K562 (cell line): Measurements from ENCODE around the gene SLC6A13. TPM values are rescaled to one million over a fixed set of nuclear protein-coding genes. Genes with fewer than 3 reads are reported as not detected.
A peak's percentile ranks its signal among the peaks of the same experiment; 100 is the strongest.

Source experiments
- ATAC-seq: fragments of 200-7000 bp; cut with Tn5 transposase; 3 replicates; pipeline ENCODE4 v1.9.1; 2020; ENCODE audit warnings: moderate library complexity
- BruUV-seq: library from RNA; stranded (reverse); fragments of 400-500 nt; replicated peaks from 2 replicates; lab custom pipeline; 2021; lab: Mats Ljungman, UMichigan
- CTCF ChIA-PET: fragments of 300-600 bp; formaldehyde crosslinking; extraction: SDS; loops from one replicate; lab custom pipeline; 2021; ENCODE audit warnings: low intra/inter-chr PET ratio; lab: Yijun Ruan, JAX
- POLR2A ChIA-PET: fragments of 300-600, 350-650 bp; sonication (Branson Sonifier 250); formaldehyde crosslinking; extraction: SDS; loops from one replicate; lab custom pipeline; 2021; ENCODE audit warnings: antibody characterized with exemption, inconsistent platforms; lab: Yijun Ruan, JAX
- DNase-seq, 4 experiments: peaks; one replicate each; pipeline versions ENCODE4 v3.0.0 to v3.0.0-alpha.2; 2011 to 2018; ENCODE audit warnings: low spot score in 3 of 4, mixed read lengths in 3 of 4; ENCODE audit errors: extremely low read depth in 1 of 4
- FAIRE-seq: peaks from 2 replicates; lab custom pipeline; 2011; peaks lifted over from hg19 to GRCh38; lab: Jason Lieb, UNC
- H2AFZ ChIP-seq: 2 replicates; pipeline ENCODE4 v1.6.0; 2011; ENCODE audit warnings: low read depth, low read length, control low read depth, inconsistent platforms
- H3K27ac ChIP-seq: fragments of 200-600 bp; 3 replicates; pipeline ENCODE4 v1.8.0; 2011; ENCODE audit warnings: low read depth, mild to moderate bottlenecking, control low read depth, inconsistent platforms, low read length, moderate library complexity, mixed read lengths; ENCODE audit errors: extremely low read depth
- H3K27me3 ChIP-seq, 2 experiments: fragments of 300-600 bp in 1 of 2; 2 replicates in 1 of 2; 3 replicates in 1 of 2; pipeline versions ENCODE4 v1.6.0 to v1.8.0; 2011; ENCODE audit warnings: inconsistent platforms in 2 of 2, low read length in 2 of 2, mild to moderate bottlenecking in 1 of 2, mixed read lengths in 1 of 2, moderate library complexity in 1 of 2; ENCODE audit not compliant: control insufficient read depth in 2 of 2, insufficient read depth in 2 of 2
- H3K36me3 ChIP-seq: fragments of 300-600 bp; 3 replicates; pipeline ENCODE4 v1.8.0; 2011; ENCODE audit warnings: mild to moderate bottlenecking, low read length, inconsistent platforms; ENCODE audit not compliant: control insufficient read depth, insufficient read depth
- H3K4me1 ChIP-seq, 2 experiments: fragments of 200-600 bp in 1 of 2; replicated peaks in 1 of 2; 2 replicates in 1 of 2; 3 replicates in 1 of 2; pipeline versions ENCODE4 v1.5.1 to v1.8.0; 2011; ENCODE audit warnings: inconsistent platforms in 2 of 2, low read length in 2 of 2, mild to moderate bottlenecking in 1 of 2, mixed read lengths in 1 of 2, moderate library complexity in 1 of 2; ENCODE audit not compliant: control insufficient read depth in 2 of 2, insufficient read depth in 2 of 2
- H3K4me2 ChIP-seq: 2 replicates; pipeline ENCODE4 v1.6.1; 2011; ENCODE audit warnings: low read length, control low read depth, inconsistent platforms, mixed read lengths; ENCODE audit not compliant: insufficient read depth
- H3K4me3 ChIP-seq: fragments of 200-600 bp; sonication (generic), shearing (Covaris generic); 2 replicates; pipeline ENCODE4 v1.5.1; 2016; ENCODE audit warnings: control low read depth, inconsistent platforms
- H3K79me2 ChIP-seq: fragments of 200-600 bp; 3 replicates; pipeline ENCODE4 v1.8.0; 2011; ENCODE audit warnings: low read length, inconsistent platforms; ENCODE audit not compliant: control insufficient read depth, insufficient read depth
- H3K9ac ChIP-seq, 2 experiments: 2 replicates each; pipeline versions ENCODE4 v1.6.0 to v1.6.1; 2011; ENCODE audit warnings: low read depth in 2 of 2, low read length in 2 of 2, control low read depth in 1 of 2, inconsistent platforms in 1 of 2, mild to moderate bottlenecking in 1 of 2, mixed read lengths in 1 of 2; ENCODE audit not compliant: insufficient read depth in 1 of 2
- H3K9me1 ChIP-seq: one replicate; pipeline ENCODE4 v1.6.0; 2011; ENCODE audit warnings: inconsistent platforms, mild to moderate bottlenecking, low read length, moderate library complexity; ENCODE audit not compliant: control insufficient read depth, insufficient read depth
- H3K9me3 ChIP-seq: replicated peaks from 2 replicates; pipeline ENCODE4 v1.5.1; 2011; ENCODE audit warnings: low read depth, low read length, inconsistent platforms; ENCODE audit not compliant: control insufficient read depth, insufficient read depth
- H4K20me1 ChIP-seq: replicated peaks from 2 replicates; pipeline ENCODE4 v1.6.1; 2011; ENCODE audit warnings: low read length, inconsistent platforms, mixed read lengths; ENCODE audit not compliant: control insufficient read depth, insufficient read depth
- L3MBTL2 ChIP-seq: fragments of 450-650 bp; IDR thresholded peaks from 2 replicates; pipeline ENCODE4 v1.6.1; 2016; ENCODE audit warnings: mild to moderate bottlenecking, moderate library complexity
- MGA ChIP-seq: fragments of 450-650 bp; IDR thresholded peaks from 2 replicates; pipeline ENCODE4 v1.6.1; 2016; ENCODE audit warnings: mild to moderate bottlenecking, moderate library complexity
- ZNF695 ChIP-seq: fragments of 450-650 bp; formaldehyde crosslinking; IDR thresholded peaks from 2 replicates; pipeline ENCODE4 v1.4.0; 2020; ENCODE audit warnings: mild to moderate bottlenecking, moderate library complexity
- WGBS: fragments of 100-300 bp; shearing (Covaris generic); methylation state at CpG from one replicate; pipeline ENCODE4 v1.1.6; 2016; ENCODE audit warnings: low coverage, mixed read lengths; ENCODE audit not compliant: insufficient coverage; ENCODE audit errors: missing lambda C conversion rate; 5-methylcytosine and 5-hydroxymethylcytosine counted together
- in situ Hi-C: fragments of 300-500 bp; cut with MboI; formaldehyde crosslinking; loops from 4 replicates; pipeline ENCODE4 v1.15.0; 2018; ENCODE audit warnings: inconsistent platforms, mixed read lengths
- intact Hi-C: fragments of 100-400 bp; cut with micrococcal nuclease; formaldehyde crosslinking; loops from 2 replicates; pipeline ENCODE4 v1.14.2; 2022
- polyA plus RNA-seq, 8 experiments: library from polyadenylated mRNA; depleted of rRNA in 4 of 8; stranded (reverse) in 5 of 8; unstranded in 3 of 8; fragments of >200 nt; fragmentation: Nextera tagmentation in 2 of 8; fragmentation: Illumina TruSeq in 1 of 8; extraction: Ambion mirVana in 2 of 8; extraction: Trizol in 1 of 8; gene quantifications; 2 replicates each; pipeline versions ENCODE4 v1.2.1 to v1.2.3, GENCODE V29; 2011 to 2014; ENCODE audit warnings: inconsistent platforms in 1 of 8, missing spikeins in 1 of 8
- total RNA-seq, 7 experiments: library from RNA; depleted of rRNA in 6 of 7; stranded (reverse); fragments of >200 nt in 6 of 7; fragmentation: Illumina TruSeq in 2 of 7; extraction: Trizol in 2 of 7; gene quantifications; 2 replicates each; pipeline versions ENCODE4 v1.2.1 to v1.2.3, GENCODE V29; 2011 to 2021; ENCODE audit warnings: low replicate concordance in 1 of 7

Gene SLC6A13
- total and polyA plus RNA-seq, 9 of the 15 experiments (the other 6 are each of a cell fraction or from before 2014, with no cell fraction given): 0.06 to 0.33 (median 0.22) TPM; not detected in 4

- in situ Hi-C loops (no loop called here), intact Hi-C loops (no loop called here)
- ATAC-seq (peak; percentile 48), DNase-seq (no peak), FAIRE-seq (no peak)
- ChIA-PET POLR2A (interaction anchor here (0.8 kb wide), 1 partner anchor 13 kb away, joined by 3 read pairs; no protein-coding TSS in a partner anchor), CTCF (no interaction called here)
- no peak overlapping the region for H3K4me2 ChIP-seq
- no peaks in the 10 kb centered on the region for H4K20me1 ChIP-seq
- no peaks in the 10 kb centered on the region; a peak in 2 of 5 replicates for H3K27me3 ChIP-seq
- no peak overlapping the region for H3K9ac ChIP-seq
- H3K79me2 ChIP-seq: no peaks in the 10 kb centered on the region
- peak overlapping the region; percentile 43 for H2AFZ ChIP-seq
- peaks cover 0 to 12% of the 10 kb centered on the region in 2 experiments; a peak in 3 of 5 replicates for H3K4me1 ChIP-seq
- no peak overlapping the region for H3K4me3 ChIP-seq
- 36% methylated on average over 4 of the region's 9 CpGs for WGBS
- H3K9me3 ChIP-seq: no peaks in the 10 kb centered on the region
- no peak overlapping the region; the same call in 2 of the 3 replicates for H3K27ac ChIP-seq
- no peaks in the 10 kb centered on the region for H3K9me1 ChIP-seq
- no TSS peak for BruUV-seq
- no peaks in the 10 kb centered on the region for H3K36me3 ChIP-seq
- TF ChIP-seq L3MBTL2 (peak; percentile 36), MGA (peak; percentile 36; the same call in 1 of the 2 replicates), ZNF695 (CRISPR knock-in tag) (no peak)
These were observed 938 bp upstream of the SLC6A13 start for GRCh38 chr12:263574-263973.
